ENCODE measurements around the gene MTHFS. TPM values are rescaled to one million over a fixed set of nuclear protein-coding genes. Genes with fewer than 3 reads are reported as not detected.
A peak's percentile ranks its signal among the peaks of the same experiment; 100 is the strongest.
"Not testable (repeated sequence)": the region's sequence is repeated elsewhere in the genome, so short reads cannot be mapped to it uniquely, and the experiment has no call there.

Gene MTHFS
- 20.0 TPM for total RNA-seq
- long read RNA-seq, transcript MTHFS-201 (3 exons, 907 nt), result major isoform, 6 of 12 reads
- long read RNA-seq, partial matches to known transcripts, result 2 of 12 reads
- long read RNA-seq, other reads (novel, unspliced or antisense), result 4 of 12 reads

GRCh38 chr15:79896634-79897379, at the start of gene MTHFS:
MTHFS (minus strand) TSS chr15:79897014; CDS start chr15:79896988, 26 bp downstream.
- peak; percentile 93 for DNase-seq (ENCODE audit: low spot score)

GRCh38 chr15:79944622-79945021, 47.8 kb upstream of the MTHFS start:
- DNase-seq (ENCODE audit: low spot score), result no peak

GRCh38 chr15:79943820-79944219, 47.0 kb upstream of the MTHFS start:
- no peak for DNase-seq (ENCODE audit: low spot score)

- DNase-seq (ENCODE audit: low spot score), result no peak
Measured at GRCh38 chr15:79942741-79943481, 46.1 kb upstream of the MTHFS start.

- no peak for DNase-seq (ENCODE audit: low spot score)
Measured at GRCh38 chr15:79939399-79939798, 42.6 kb upstream of the MTHFS start.

GRCh38 chr15:79938143-79938542, 41.3 kb upstream of the MTHFS start:
- DNase-seq (ENCODE audit: low spot score), result no peak

GRCh38 chr15:79935556-79936201, 38.9 kb upstream of the MTHFS start:
- not testable (repeated sequence) for DNase-seq (ENCODE audit: low spot score)

GRCh38 chr15:79933231-79933630, 36.4 kb upstream of the MTHFS start:
- no peak for DNase-seq (ENCODE audit: low spot score)

- DNase-seq (ENCODE audit: low spot score), result no peak
Measured at GRCh38 chr15:79932447-79932846, 35.6 kb upstream of the MTHFS start.

GRCh38 chr15:79930516-79930915, 33.7 kb upstream of the MTHFS start:
- no peak for DNase-seq (ENCODE audit: low spot score)

GRCh38 chr15:79929412-79929811, 32.6 kb upstream of the MTHFS start:
- DNase-seq (ENCODE audit: low spot score), result no peak

GRCh38 chr15:79926116-79926515, 29.3 kb upstream of the MTHFS start:
- not testable (repeated sequence) for DNase-seq (ENCODE audit: low spot score)

GRCh38 chr15:79924379-79924778, 27.6 kb upstream of the MTHFS start:
- no peak for DNase-seq (ENCODE audit: low spot score)

- peak; percentile 98 for DNase-seq (ENCODE audit: low spot score)
Measured at GRCh38 chr15:79923515-79924169, 26.8 kb upstream of the MTHFS start.

GRCh38 chr15:79923079-79923514, 26.3 kb upstream of the MTHFS start:
- DNase-seq (ENCODE audit: low spot score), result peak; percentile 92

GRCh38 chr15:79922512-79923078, 25.8 kb upstream of the MTHFS start:
- no peak for DNase-seq (ENCODE audit: low spot score)

- DNase-seq (ENCODE audit: low spot score), result no peak
Measured at GRCh38 chr15:79919749-79920511, 23.1 kb upstream of the MTHFS start.

GRCh38 chr15:79919090-79919748, 22.4 kb upstream of the MTHFS start:
- DNase-seq (ENCODE audit: low spot score), result no peak

GRCh38 chr15:79918278-79918677, 21.5 kb upstream of the MTHFS start:
- no peak for DNase-seq (ENCODE audit: low spot score)

All from mesenteric fat pad (tissue), 1 donor.